ENCODE data around the gene PTX4. TPM values are rescaled to one million over a fixed set of nuclear protein-coding genes. Genes with fewer than 3 reads are reported as not detected.
A peak's percentile ranks its signal among the peaks of the same experiment; 100 is the strongest.
"Not testable (repeated sequence)": the region's sequence is repeated elsewhere in the genome, so short reads cannot be mapped to it uniquely, and the experiment has no call there.

PTX4 gene
- total RNA-seq, 1 donor from 2014 or later: not detected

GRCh38 chr16:1470481-1471251 lies 18.1 kb downstream of the PTX4 start:
- TF ChIP-seq, protein P1, sequence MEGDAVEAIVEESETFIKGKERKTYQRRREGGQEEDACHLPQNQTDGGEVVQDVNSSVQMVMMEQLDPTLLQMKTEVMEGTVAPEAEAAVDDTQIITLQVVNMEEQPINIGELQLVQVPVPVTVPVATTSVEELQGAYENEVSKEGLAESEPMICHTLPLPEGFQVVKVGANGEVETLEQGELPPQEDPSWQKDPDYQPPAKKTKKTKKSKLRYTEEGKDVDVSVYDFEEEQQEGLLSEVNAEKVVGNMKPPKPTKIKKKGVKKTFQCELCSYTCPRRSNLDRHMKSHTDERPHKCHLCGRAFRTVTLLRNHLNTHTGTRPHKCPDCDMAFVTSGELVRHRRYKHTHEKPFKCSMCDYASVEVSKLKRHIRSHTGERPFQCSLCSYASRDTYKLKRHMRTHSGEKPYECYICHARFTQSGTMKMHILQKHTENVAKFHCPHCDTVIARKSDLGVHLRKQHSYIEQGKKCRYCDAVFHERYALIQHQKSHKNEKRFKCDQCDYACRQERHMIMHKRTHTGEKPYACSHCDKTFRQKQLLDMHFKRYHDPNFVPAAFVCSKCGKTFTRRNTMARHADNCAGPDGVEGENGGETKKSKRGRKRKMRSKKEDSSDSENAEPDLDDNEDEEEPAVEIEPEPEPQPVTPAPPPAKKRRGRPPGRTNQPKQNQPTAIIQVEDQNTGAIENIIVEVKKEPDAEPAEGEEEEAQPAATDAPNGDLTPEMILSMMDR (conservative IDR thresholded peaks at IDR 0.05; ENCODE audit: low read depth, low read length): no peak
- H3K4me3 ChIP-seq (ENCODE audit: low read depth, low read length): peak overlapping the region; percentile 6
- DNase-seq (ENCODE audit: low read depth): no peak

DNA sequence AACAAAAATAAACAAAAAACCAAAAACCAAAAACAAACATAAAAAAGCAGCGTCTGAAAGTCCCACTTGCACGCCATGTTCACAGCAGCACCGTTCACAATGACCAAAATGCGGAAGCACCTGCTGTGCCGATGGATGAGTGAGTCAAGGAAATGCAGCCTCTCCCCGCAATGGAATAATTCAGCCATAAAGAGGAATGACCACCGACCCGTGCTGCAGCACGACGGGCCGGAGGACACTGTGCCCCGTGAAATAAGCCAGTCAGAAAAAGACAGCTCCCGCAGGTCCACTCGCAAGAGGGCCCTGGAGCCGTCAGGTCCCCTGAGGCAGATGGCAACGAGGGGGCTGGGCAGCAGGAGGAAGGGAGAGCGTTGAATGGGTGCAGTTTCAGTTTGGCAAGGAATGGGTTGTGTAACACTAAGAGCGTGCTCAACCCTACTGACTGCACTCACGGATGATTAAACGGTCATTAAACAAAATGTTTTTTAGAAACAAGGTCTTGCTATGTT lies 19.0 kb downstream of the PTX4 start:
- no peak for DNase-seq (ENCODE audit: low read depth)
- H3K4me3 ChIP-seq (ENCODE audit: low read depth, low read length): peak overlapping the region; percentile 21
- TF ChIP-seq, protein P1 (conservative IDR thresholded peaks at IDR 0.05; ENCODE audit: low read depth, low read length): no peak

DNA sequence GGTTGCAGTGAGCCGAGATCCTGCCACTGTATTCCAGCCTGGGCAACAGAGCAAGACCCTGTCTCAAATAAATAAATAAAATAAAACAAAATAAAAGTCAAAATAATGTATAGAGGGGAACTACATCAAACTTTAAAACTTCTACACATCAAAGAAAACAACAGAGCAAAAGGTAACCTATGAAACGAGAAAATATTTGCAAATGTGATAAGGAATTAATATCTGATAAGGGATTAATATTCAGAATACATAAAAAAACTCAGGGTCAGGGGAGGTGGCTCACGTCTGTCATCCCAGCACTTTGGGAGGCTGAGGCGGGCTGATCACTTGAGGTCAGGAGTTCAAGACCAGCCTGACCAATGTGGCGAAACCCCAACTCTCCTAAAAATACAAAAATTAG lies 19.6 kb downstream of the PTX4 start:
- DNase-seq (ENCODE audit: low read depth): not testable (repeated sequence)

GRCh38 chr16:1468426-1468810 lies 20.3 kb downstream of the PTX4 start:
- no peak overlapping the region for H3K4me3 ChIP-seq (ENCODE audit: low read depth, low read length)
- TF ChIP-seq, protein P1 (conservative IDR thresholded peaks at IDR 0.05; ENCODE audit: low read depth, low read length): no peak
- no peak for DNase-seq (ENCODE audit: low read depth)

More for the DNA sequence above, 19.6 kb downstream of the PTX4 start:
- not testable (repeated sequence) for H3K4me3 ChIP-seq (ENCODE audit: low read depth, low read length)

DNA sequence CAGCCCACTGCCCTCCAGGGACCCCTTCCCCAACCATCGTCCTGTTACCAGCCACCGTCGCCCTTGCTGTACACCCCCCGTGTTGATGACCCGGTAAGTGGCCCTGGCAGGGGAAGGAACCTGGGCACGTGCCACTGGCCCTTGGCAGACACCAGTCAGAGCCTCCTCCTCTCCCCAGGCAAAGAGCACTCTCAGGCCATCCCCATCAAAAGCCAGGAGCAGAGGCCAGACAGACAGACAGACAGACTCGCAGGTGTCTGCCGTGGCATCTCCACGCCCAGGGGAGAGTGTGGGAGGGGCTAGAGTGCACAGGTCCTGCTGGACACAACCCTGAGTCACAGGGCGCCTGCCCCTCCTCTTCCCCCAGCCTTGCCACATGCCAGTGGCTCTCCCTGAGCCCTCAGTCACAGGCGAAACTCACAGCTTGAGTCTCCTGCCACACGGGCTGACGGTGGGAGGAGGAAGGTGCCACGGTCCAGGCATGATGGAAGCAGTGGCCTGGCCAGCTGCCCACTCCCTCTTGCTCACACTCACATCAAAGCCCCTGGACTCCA lies 21.7 kb downstream of the PTX4 start:
- TF ChIP-seq, protein P1 (conservative IDR thresholded peaks at IDR 0.05; ENCODE audit: low read depth, low read length): no peak
- no peak for DNase-seq (ENCODE audit: low read depth)
- H3K4me3 ChIP-seq (ENCODE audit: low read depth, low read length): no peak overlapping the region

DNA sequence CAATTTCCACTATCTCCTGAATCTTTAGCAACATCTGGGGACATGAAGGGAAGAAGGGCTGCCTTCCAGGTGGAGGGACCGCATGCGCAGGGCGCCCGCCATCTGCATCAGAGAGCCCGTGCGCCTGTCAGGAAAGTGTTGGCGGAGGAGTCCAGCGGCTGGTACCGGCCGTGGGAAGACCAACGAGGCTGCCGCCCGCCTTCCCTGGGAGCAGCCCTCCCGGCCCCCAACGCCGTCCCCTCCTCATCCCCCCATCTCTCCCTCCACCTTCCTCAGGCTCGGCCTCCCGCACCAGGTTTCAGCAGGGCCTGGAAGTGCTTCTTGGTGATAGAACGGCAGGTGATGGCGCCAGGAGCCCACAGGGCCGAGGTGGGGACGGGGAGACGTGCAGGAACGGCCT lies 22.7 kb downstream of the PTX4 start:
- no peak for DNase-seq (ENCODE audit: low read depth)
- TF ChIP-seq, protein P1 (conservative IDR thresholded peaks at IDR 0.05; ENCODE audit: low read depth, low read length): no peak
- H3K4me3 ChIP-seq (ENCODE audit: low read depth, low read length): no peak overlapping the region

- TF ChIP-seq, protein P1 (conservative IDR thresholded peaks at IDR 0.05; ENCODE audit: low read depth, low read length): no peak
- no peak for DNase-seq (ENCODE audit: low read depth)
- H3K4me3 ChIP-seq (ENCODE audit: low read depth, low read length): no peak overlapping the region
Measured at GRCh38 chr16:1465567-1465915, 23.2 kb downstream of the PTX4 start.

Data from epithelial cell of proximal tubule (primary cell).